HG03457 (cell line): ENCODE data around the gene HDHD5.

ENCODE experiments used
- ATAC-seq: cut with Tn5 transposase; IDR thresholded peaks from one replicate; pipeline ENCODE4 v1.9.1; 2021; ENCODE audit warnings: moderate number of reproducible peaks; ENCODE audit not compliant: unreplicated experiment

Gene HDHD5

DNA sequence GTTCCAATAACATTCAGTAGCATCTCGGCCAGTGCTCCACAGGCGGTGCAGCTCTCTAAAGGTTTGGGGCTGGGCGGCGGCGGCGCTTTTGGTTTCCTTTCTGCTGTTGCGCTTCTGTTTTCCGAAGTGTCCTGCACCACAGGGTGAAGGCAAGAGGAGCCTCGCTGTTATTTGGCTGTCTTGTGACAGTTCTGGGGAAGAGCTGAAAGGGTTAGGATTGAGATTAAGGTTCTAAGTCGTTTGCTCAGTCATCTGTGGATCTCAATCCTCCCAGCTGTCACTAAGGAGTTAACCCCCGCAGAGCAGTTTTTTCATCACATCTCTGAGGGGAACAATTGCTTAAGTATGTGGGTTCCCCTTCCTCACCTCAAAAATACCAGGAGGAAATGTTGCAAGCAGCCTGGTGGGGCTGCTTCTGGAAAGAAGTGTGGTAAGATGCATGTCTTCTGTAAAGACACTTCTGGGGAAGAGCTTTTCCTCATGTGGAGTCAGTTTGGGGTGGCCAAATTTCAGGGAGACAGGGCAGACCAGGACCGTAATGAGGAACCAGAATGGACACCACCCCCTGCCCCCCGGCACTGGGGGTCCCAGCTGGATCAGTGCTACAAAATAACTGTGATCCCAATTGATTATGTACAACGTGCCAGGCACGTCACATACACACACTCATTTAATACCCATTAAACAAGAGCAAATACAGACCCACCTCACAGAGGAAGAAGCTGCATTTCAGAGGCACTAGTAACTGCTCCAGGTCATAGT is 52.1 kb downstream of the HDHD5 start:
- no peak for ATAC-seq

DNA sequence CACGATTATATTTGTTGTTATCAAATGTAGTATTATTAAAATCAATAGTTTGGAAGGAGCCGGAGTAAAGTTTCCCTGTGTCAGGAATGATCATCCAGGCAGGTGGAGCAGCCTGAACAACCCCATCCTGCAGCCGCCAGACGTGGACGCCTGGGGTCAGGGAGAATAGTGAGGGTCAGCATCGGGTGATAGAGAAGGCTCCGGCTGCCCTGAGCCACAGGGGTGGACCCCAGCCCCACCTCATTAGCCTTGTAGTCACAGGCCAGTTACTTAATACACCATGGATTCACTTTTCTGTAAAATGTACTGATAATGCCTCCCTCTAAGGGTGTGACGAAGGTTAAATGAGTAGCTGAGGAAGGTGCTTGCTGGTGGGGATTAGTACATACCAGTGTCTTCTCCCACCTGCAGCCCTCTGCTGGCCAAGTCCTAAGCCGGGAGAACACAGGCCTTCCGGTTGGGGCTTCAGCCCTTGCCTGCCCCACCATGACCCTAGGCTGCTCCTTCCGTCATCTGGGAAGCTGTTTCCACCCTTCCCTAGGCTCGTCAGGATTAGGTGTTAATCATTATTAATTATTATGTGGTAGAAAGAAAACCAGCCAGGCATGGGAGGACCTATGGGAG is 52.8 kb downstream of the HDHD5 start:
- no peak for ATAC-seq

DNA sequence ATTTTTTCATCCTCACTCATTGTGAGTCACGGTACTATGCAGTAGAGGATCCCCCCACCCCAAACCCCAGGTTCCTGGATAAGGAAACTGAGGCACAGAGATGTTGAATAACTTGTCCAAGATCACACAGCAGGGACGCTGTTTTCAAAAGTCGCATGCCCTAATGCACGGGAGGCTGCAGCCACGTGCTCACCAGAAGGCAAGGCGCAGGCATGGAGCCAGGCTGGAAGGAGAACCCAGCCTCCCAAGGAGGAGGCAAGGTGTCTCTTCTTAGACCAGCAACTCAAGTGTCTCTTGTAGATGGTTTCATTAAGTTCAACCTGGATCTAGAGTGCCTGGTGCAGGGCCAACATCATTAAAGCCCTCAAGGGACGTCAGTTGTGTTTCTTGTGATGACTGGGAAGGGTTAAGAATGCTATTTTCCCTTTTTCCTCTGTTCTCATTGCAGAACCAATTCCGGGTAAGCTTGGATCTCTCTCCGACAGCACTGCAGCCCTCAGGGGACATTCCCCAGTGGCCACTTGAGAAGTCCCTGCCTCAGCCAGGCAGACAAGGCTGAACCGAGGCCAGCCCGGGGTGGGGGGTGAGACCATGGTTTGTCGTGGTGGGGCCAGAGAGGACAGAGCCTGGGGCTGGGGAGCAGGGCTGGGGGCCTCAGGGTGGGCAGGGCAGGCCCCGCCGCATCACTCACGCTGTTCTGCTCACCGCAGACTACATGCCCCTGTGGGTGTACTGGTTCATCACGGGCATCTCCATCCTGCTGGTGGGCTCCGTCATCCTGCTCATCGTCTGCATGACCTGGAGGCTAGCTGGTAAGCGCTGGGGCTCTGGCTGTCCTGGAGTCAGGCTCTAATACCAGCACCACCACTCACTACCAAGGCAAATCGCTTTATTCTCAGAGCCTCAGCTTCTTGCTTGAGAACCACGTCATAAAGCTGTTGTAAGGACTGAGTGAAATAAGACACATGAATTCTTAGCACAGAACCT is 53.6 kb downstream of the HDHD5 start:
- no peak for ATAC-seq

DNA sequence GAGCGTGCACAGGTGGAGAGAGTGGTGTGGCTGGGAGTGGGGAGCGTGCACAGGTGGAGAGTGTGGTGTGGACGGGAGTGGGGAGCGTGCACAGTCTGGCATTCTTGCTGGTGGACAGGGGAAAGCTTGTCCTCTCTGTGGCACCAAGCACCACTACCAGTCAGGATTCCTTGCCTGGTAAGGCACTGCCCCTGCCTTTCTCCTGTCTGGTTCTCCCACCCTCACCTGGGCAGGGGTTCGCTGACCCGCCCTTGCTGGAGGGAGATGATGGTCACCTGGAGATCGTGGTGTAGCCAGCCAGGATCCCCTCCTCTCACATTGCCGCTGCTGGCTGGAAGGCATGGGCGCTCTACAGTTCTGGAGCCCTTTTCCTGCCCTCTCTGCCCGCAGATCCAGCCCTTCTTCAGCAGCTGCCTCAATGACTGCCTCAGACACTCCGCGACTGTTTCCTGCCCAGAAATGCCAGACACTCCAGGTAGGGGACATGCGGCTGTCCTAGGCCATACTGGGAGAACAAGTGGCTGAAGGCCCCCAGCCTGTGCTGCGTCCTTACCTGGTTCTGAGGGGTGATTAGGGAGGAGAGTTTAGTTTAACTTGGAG is 54.6 kb downstream of the HDHD5 start:
- no peak for ATAC-seq

DNA sequence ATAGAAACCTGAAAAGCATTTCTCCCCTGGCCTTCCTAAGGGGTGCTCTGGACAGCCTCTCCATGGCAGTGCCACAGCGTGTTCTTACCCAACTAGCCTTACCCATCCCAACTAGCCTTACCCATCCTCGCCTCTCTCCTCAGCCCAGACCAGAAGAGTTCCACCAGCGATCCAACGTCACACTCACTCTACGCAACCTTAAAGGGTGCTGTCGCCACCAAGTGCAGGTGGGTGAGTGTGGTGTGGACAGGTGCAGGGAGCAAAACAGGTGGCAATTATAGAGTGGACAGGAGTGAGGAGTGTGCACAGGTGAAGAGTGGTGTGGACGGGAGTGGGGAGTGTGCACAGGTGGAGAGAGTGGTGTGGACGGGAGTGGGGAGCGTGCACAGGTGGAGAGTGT is 55.7 kb downstream of the HDHD5 start:
- no peak for ATAC-seq

DNA sequence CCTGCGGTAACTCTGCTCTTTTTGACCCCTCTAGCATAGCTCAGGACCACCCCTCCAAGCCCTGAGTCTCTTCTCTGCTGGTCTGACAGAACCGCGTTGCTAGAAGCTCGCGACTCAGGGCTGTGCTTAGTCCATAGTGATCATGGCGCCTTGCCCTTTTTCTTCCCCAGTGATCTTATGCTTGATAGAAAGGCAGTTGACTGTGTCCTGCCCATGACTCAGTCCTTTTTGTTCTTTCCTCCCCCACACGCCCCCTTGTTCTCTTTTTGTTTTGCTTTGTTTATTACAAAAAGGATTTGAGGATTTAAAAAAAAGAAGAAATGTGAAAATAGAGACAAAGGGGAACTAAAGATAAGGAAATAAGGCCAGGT is 56.8 kb downstream of the HDHD5 start:
- no peak for ATAC-seq

DNA sequence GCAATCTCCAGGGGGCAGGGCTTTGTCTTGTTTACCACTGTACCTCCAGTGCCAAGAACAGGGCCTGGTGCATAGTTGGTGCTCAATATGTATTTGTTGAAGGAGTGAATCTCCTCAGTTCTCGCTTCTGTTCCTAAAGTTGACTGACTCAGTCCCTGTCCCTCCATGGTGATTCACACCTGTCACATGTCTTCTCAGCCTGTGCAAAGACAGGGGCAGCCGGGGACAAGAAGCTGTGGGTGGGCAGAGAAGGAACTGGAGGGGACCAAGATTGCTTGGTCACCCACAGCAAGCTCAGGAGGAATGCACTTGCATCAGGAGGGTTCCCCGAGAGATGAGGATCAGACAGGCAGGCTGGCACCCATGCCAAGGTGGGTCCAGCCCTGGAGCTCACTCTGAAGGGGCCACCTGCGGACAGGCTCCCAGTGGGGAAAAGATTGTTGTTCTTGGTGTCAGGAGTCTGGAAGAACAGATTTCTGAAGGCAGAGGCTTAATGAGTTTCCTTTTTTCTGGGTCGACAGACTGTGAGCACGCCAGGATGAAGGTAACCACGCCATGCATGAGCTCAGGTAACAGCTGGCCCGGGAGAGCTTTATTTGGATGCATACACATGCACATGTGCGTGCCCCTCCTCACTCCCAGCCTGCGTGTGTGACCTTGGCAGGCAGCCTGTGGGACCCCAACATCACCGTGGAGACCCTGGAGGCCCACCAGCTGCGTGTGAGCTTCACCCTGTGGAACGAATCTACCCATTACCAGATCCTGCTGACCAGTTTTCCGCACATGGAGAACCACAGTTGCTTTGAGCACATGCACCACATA is 57.4 kb downstream of the HDHD5 start:
- no peak for ATAC-seq

DNA sequence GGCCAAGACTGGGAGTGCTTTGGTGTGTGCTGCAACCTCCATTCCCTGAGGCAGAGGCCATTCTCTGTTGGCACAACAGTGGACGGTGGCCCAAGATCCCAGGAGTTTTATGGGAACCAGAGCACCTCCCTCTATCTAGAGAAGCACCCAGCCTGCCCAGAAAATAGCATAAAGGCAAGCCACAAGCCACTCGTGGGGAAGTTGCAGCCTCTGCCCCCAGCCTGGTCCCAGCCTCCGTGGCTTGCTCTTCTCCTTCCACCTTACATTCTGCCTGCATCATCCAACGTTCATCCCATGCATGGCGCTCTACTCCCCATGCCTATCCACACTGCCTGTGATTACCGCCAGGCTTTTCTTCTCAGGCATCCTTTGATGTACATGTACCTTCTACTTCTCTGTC is 58.5 kb downstream of the HDHD5 start:
- no peak for ATAC-seq

DNA sequence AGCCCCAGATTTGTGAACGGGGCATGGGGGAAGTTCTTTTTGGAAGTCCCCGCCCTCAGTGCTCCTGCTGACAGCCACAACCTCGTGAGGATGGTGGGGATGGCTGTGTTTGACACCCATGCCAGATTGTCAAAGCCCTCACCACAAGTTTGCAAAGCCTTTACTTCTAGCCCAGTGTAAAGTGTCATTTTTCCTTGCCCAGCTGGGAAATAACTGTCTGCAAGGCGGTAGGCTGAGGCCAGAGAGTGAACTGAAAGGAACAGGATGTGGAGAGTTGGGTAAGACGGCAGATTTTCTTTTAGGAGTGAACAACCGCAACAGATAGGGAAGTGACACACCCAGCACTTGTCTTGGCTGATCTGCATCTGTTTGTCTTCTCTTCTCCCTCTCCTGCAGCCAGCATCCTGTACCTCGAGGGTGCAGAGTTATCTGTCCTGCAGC is 60.7 kb downstream of the HDHD5 start:
- ATAC-seq: no peak

DNA sequence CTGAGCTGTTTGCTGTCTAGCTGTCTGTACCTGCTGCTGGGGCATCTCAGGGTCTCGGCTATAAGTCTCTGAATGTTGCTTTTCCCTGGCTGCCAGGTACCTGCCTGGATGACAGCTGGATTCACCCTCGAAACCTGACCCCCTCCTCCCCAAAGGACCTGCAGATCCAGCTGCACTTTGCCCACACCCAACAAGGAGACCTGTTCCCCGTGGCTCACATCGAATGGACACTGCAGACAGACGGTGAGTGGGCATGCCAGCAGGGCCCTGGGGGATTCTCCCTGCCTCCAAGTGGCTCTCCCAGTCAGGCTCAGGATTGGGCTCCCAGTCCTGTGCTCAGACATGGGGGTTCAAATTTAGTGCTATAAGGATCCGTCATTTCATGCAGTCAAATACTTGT is 61.4 kb downstream of the HDHD5 start:
- ATAC-seq: no peak

DNA sequence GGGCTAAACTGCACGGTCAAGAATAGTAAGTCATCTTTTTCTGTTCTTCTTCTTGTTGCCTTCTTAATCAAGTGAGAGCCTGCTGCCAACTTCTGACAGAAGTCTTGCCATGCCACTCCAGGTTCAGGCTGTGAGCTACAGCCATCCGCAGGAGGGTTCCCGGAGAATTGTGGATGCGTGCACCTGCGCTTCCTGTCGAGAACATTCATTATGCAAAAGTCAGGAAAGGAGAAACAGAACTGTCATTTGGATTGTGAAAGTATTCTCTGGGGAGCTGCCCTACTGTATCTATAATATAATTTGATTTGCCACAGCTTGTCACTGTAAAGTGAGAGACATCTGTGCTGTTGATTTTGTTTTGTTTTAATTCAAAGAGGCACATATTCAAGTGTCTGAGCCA is 62.0 kb downstream of the HDHD5 start:
- no peak for ATAC-seq

DNA sequence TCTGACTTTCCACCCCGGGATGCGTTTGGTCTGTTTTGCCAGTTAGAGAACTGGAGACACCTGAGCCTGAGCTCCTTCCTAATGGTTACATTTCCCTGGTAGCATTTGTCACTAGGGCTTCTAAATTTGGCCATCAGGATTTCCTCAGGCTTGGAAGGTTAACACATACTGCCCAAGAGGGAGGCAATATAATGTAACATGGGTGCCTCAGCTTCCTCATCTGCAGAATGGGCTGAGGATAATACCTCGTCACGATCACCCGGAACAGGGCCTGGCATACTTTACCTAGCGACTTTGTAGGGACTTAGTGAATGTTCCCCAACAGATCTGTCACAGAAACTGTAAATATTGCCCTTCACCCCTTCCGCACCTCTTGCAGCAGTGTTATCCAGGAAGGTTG is 63.0 kb downstream of the HDHD5 start:
- no peak for ATAC-seq

DNA sequence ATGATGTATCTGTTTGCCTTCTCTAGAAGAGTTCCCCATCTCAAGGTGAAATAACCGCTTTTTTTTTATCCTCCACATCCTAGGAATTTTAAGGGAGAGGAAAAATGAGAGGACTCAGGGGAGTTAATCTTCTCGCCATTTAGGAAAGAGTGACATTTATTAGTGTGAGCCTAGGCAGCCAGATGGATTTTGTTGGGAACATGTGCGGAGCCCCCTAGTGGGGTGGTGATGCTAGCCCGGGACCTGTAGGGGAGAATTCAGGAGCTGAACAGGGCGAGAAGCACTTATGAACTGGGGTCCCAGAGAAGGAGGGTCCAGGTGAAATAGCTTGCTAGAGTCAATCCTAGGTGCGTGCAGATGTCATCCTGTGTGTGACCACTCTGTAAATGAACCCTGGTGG is 63.5 kb downstream of the HDHD5 start:
- no peak for ATAC-seq

DNA sequence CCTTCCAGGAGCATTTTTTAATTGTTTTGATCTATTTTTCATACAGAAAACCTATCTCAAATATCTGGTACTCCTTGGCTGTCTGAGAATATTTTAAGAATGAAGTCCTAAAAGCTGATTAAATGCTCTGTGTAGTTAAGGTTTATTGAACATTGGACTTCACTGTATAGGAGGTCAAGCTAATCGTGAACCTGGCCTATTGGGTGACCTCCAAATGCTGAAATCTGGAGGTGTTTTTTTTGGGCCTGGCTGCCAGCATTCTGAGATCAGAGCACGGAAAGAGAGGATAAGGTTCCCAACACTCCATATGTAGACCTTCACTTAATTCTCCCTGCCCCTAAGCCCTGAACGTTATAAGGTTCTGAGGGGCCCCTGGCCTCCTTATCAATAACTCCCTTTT is 66.0 kb downstream of the HDHD5 start:
- no peak for ATAC-seq

DNA sequence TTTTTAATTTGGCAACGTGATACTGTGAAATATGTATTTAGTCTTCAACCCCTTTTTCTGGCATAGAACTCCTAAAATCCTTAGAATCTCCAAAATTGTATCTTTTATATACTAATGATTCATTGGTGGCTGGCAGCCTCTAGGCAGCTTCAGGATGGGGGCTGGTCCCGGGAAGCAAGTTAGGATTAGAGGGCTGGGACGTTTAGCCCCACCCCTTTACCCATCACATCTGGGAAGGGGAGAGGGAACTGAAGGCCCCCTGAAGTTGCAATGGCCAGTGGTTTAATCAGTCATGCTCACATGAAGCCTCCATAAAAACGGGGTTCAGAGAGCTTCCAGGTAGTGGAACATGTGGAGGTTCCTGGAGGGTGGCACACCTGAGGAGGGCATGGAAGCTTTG is 67.2 kb downstream of the HDHD5 start:
- ATAC-seq: no peak

DNA sequence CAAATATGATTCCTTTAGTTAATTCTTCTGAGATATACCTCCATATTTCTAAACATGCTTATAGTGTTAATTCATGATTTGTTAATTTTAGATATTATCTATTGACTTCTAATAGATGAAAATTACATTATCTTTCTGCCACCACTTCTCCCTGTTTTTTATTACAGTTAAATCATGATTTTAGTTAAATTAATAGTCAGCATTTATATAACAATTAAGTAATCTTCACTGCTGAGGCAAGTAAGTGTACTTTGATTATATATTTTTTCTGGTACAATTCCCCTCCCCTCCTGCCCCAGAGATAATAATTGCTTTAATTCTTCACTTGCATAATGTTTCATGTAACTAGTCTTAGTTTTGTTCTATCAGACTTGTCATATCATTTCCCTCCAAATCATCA is 68.5 kb downstream of the HDHD5 start:
- no peak for ATAC-seq
